ENCODE results near the gene HIGD1C. TPM values are rescaled to one million over a fixed set of nuclear protein-coding genes. Genes with fewer than 3 reads are reported as not detected.
A peak's percentile ranks its signal among the peaks of the same experiment; 100 is the strongest.

HIGD1C gene
- total and polyA plus RNA-seq, 10 donors, result not detected

GRCh38 chr12:51008329-51009055 is 56.1 kb downstream of the HIGD1C start:
- Histone ChIP-seq H3K9me3 (no peaks in the 10 kb centered on the region), H3K4me1 (peaks cover 0 to 52% (median 26%) of the 10 kb centered on the region in 6 donors), H3K4me3 (peak overlapping the region in 3 of 8 donors; percentile 2 to 34 (median 4)), H3K27me3 (replicated peaks in 1 of 7) (no peaks in the 10 kb centered on the region), H3K36me3 (peaks cover 0 to 49% (median 26%) of the 10 kb centered on the region in 6 donors), H3K27ac (peak overlapping the region in 5 of 8 donors; percentile 35 to 76 (median 67))
- intact Hi-C loops (cut with DNase I; ENCODE audit: low total_unique reads), result no loop called here
- DNase-seq, result no peak
- 93 to 100% (median 97%) methylated on average over 1 of the region's 1 CpG for WGBS, 5 donors
- TF ChIP-seq CTCF (IDR thresholded peaks at IDR 0.05 in 8 of 11, conservative IDR thresholded peaks at IDR 0.05 in 3 of 11) (no peak), POLR2A (IDR thresholded peaks at IDR 0.05) (no peak), POLR2AphosphoS5 (IDR thresholded peaks at IDR 0.05) (no peak)

- 24 to 44% (median 39%) methylated on average over 8 of the region's 8 CpGs for WGBS, 5 donors
- intact Hi-C loops (cut with DNase I; ENCODE audit: low total_unique reads), result no loop called here
- Histone ChIP-seq H3K4me3 (peak overlapping the region in 3 of 8 donors; percentile 2 to 34 (median 4)), H3K9me3 (no peaks in the 10 kb centered on the region), H3K36me3 (peaks cover 0 to 45% (median 25%) of the 10 kb centered on the region in 6 donors), H3K4me1 (peaks cover 0 to 55% (median 27%) of the 10 kb centered on the region in 6 donors), H3K27ac (peak overlapping the region in 5 of 8 donors; percentile 35 to 76 (median 67)), H3K27me3 (replicated peaks in 1 of 7) (no peaks in the 10 kb centered on the region)
- peak in 1 of 3 donors; percentile 52 for TF ChIP-seq POLR2AphosphoS5 (IDR thresholded peaks at IDR 0.05)
- no peak for TF ChIP-seq POLR2A (IDR thresholded peaks at IDR 0.05)
- peak; percentile 88 for DNase-seq
Measured at GRCh38 chr12:51009056-51009440, 56.7 kb downstream of the HIGD1C start.

- H3K27ac ChIP-seq, result no peak overlapping the region
- WGBS, 5 donors, result 79 to 95% (median 88%) methylated on average over 4 of the region's 4 CpGs
- no peak overlapping the region for H3K4me3 ChIP-seq
- intact Hi-C loops (cut with DNase I; ENCODE audit: low total_unique reads), result no loop called here
- H3K4me1 ChIP-seq, result peaks cover 0 to 55% (median 27%) of the 10 kb centered on the region in 6 donors
- peaks cover 0 to 16% (median 10%) of the 10 kb centered on the region in 6 donors for H3K36me3 ChIP-seq
- TF ChIP-seq POLR2AphosphoS5 (IDR thresholded peaks at IDR 0.05) (no peak), CTCF (IDR thresholded peaks at IDR 0.05 in 8 of 11, conservative IDR thresholded peaks at IDR 0.05 in 3 of 11) (no peak), POLR2A (IDR thresholded peaks at IDR 0.05) (no peak)
- DNase-seq, result no peak
- no peaks in the 10 kb centered on the region for H3K9me3 ChIP-seq
- no peaks in the 10 kb centered on the region for H3K27me3 ChIP-seq (replicated peaks in 1 of 7)
Measured at GRCh38 chr12:51011955-51012354, 59.6 kb downstream of the HIGD1C start.

- WGBS, 5 donors, result 68 to 83% (median 69%) methylated on average over 5 of the region's 5 CpGs
- Histone ChIP-seq H3K9me3 (no peaks in the 10 kb centered on the region), H3K4me1 (peaks cover 0 to 55% (median 27%) of the 10 kb centered on the region in 6 donors), H3K27me3 (replicated peaks in 1 of 7) (no peaks in the 10 kb centered on the region), H3K27ac (no peak overlapping the region), H3K36me3 (peaks cover 0 to 8% (median 4%) of the 10 kb centered on the region in 6 donors), H3K4me3 (no peak overlapping the region)
- intact Hi-C loops (cut with DNase I; ENCODE audit: low total_unique reads), result no loop called here
- DNase-seq, result no peak
- TF ChIP-seq CTCF (IDR thresholded peaks at IDR 0.05 in 8 of 11, conservative IDR thresholded peaks at IDR 0.05 in 3 of 11), result no peak
- no peak for TF ChIP-seq POLR2A (IDR thresholded peaks at IDR 0.05)
- no peak for TF ChIP-seq POLR2AphosphoS5 (IDR thresholded peaks at IDR 0.05)
Measured at GRCh38 chr12:51012570-51013236, 60.4 kb downstream of the HIGD1C start.
